KBM-7 (cell line): Measurements from ENCODE around the gene ETFBKMT.
A peak's percentile ranks its signal among the peaks of the same experiment; 100 is the strongest.

Experiments
- DNase-seq: peaks from one replicate; pipeline ENCODE4 v3.0.0-alpha.2; 2015
- in situ Hi-C: fragments of 300-500 bp; cut with MboI; formaldehyde crosslinking; loops from 2 replicates; pipeline ENCODE4 v1.14.3; 2020; ENCODE audit warnings: low sequenced_read_pairs, low pct_unique_long_range_greater_than_20kb, mixed read lengths

ETFBKMT gene

GRCh38 chr12:31659087-31659942 lies at the start of gene ETFBKMT:
ETFBKMT (plus strand) TSS chr12:31659688; CDS start chr12:31661954, 2,266 bp downstream.
- in situ Hi-C loops: loop anchor here (25.0 kb wide), 1 partner anchor 628 kb away; no protein-coding TSS in a partner anchor
- DNase-seq: peak; percentile 88

- no peak for DNase-seq
- in situ Hi-C loops: no loop called here
Observed at GRCh38 chr12:31612819-31613218, 46.7 kb upstream of the ETFBKMT start.

- in situ Hi-C loops: no loop called here
- DNase-seq: no peak
Observed at GRCh38 chr12:31618228-31619025, 41.1 kb upstream of the ETFBKMT start.

GRCh38 chr12:31620311-31620710 lies 39.2 kb upstream of the ETFBKMT start:
- in situ Hi-C loops: no loop called here
- no peak for DNase-seq

- no peak for DNase-seq
- in situ Hi-C loops: no loop called here
Observed at GRCh38 chr12:31622038-31622437, 37.5 kb upstream of the ETFBKMT start.

- in situ Hi-C loops: loop anchor here (25.0 kb wide), 2 partner anchors 214 to 364 kb away; no protein-coding TSS in a partner anchor
- no peak for DNase-seq
Observed at GRCh38 chr12:31626270-31626995, 33.1 kb upstream of the ETFBKMT start.

- in situ Hi-C loops: loop anchor here (25.0 kb wide), 2 partner anchors 215 to 365 kb away; no protein-coding TSS in a partner anchor
- DNase-seq: no peak
Observed at GRCh38 chr12:31627456-31628054, 31.9 kb upstream of the ETFBKMT start.

GRCh38 chr12:31629756-31630732 lies 29.4 kb upstream of the ETFBKMT start:
- in situ Hi-C loops: loop anchor here (25.0 kb wide), 2 partner anchors 218 to 368 kb away; no protein-coding TSS in a partner anchor
- DNase-seq: no peak

GRCh38 chr12:31631023-31631724 lies 28.3 kb upstream of the ETFBKMT start:
- DNase-seq: no peak
- in situ Hi-C loops: loop anchor here (25.0 kb wide), 2 partner anchors 219 to 369 kb away; no protein-coding TSS in a partner anchor

- in situ Hi-C loops: loop anchor here (25.0 kb wide), 2 partner anchors 220 to 370 kb away; no protein-coding TSS in a partner anchor
- DNase-seq: peak; percentile 53
Observed at GRCh38 chr12:31631809-31632208, 27.7 kb upstream of the ETFBKMT start.

GRCh38 chr12:31633464-31633863 lies 26.0 kb upstream of the ETFBKMT start:
- no peak for DNase-seq
- in situ Hi-C loops: loop anchor here (25.0 kb wide), 2 partner anchors 221 to 371 kb away; no protein-coding TSS in a partner anchor

- in situ Hi-C loops: loop anchor here (25.0 kb wide), 2 partner anchors 222 to 372 kb away; no protein-coding TSS in a partner anchor
- DNase-seq: no peak
Observed at GRCh38 chr12:31634620-31635019, 24.9 kb upstream of the ETFBKMT start.

- in situ Hi-C loops: loop anchor here (25.0 kb wide), 2 partner anchors 229 to 379 kb away; no protein-coding TSS in a partner anchor
- DNase-seq: no peak
Observed at GRCh38 chr12:31641509-31642090, 17.9 kb upstream of the ETFBKMT start.

- no peak for DNase-seq
Observed at GRCh38 chr12:31644536-31644935, 15.0 kb upstream of the ETFBKMT start.

GRCh38 chr12:31645924-31646323 lies 13.6 kb upstream of the ETFBKMT start:
- DNase-seq: peak; percentile 57
- in situ Hi-C loops: loop anchor here (25.0 kb wide), 2 partner anchors 234 to 384 kb away; no protein-coding TSS in a partner anchor

More at GRCh38 chr12:31644536-31644935, 15.0 kb upstream of the ETFBKMT start:
- in situ Hi-C loops: loop anchor here (25.0 kb wide), 2 partner anchors 232 to 382 kb away; no protein-coding TSS in a partner anchor

GRCh38 chr12:31647086-31647491 lies 12.4 kb upstream of the ETFBKMT start:
- DNase-seq: peak; percentile 65
- in situ Hi-C loops: loop anchor here (25.0 kb wide), 2 partner anchors 235 to 385 kb away; no protein-coding TSS in a partner anchor
